Breast epithelium (tissue), 3 donors: ENCODE data around the gene IL4.

ENCODE experiments used
- POLR2A ChIP-seq: fragments of 450-650 bp; IDR thresholded peaks from one replicate; pipeline ENCODE4 v1.6.1; 2016; ENCODE audit warnings: antibody characterized with exemption, mild to moderate bottlenecking, moderate library complexity
- POLR2AphosphoS5 ChIP-seq, 3 donors: sonication (generic); formaldehyde crosslinking; IDR thresholded peaks; one replicate each; pipeline ENCODE4 v1.6.1; 2017; ENCODE audit warnings: antibody characterized with exemption in 3 of 3
- TF ChIP-seq, protein P1 (sequence below), 3 donors: fragments of 450-650 bp; IDR thresholded peaks; one replicate each; pipeline ENCODE4 v1.5.1; 2016 to 2017; ENCODE audit warnings: antibody characterized with exemption in 3 of 3, mild to moderate bottlenecking in 3 of 3, moderate library complexity in 3 of 3

DNA sequence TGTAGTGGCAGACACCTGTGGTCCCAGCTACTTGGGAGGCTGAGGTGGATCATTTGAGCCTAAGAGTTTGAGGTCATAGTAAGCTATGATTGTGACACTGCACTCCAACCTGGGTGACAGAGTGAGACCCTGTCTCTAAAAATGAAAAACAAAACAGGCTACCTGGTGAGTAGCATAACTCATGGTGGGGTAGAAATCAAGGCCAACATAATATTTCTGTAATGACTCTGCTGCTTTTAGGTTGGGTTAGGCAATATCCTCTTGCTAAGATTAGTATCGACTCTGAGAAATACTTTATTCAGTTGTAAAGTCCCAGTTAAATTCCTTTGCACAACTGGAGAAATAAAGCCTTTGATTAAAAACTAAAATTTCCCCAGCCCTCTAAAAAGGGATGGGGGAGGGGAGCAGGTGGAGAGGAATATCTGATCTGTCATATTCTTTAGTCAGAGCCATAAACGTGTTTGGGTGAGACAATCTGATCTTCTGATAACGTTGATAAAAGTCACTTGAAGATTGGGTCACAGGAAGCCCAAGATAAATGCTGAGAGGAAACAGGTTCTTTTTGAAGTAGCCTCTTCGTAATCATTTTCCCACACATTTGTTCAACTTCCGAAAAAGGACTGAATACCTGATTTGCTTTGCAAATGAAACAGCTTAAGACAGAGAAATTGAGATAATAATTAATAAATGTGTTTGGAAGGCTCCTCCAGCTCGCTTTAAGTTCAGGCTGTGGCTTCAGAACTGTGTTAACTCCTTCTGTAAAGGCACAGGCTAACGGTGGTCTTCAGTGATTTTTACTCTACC lies 14.9 kb downstream of the IL4 start:
- TF ChIP-seq, protein P1, sequence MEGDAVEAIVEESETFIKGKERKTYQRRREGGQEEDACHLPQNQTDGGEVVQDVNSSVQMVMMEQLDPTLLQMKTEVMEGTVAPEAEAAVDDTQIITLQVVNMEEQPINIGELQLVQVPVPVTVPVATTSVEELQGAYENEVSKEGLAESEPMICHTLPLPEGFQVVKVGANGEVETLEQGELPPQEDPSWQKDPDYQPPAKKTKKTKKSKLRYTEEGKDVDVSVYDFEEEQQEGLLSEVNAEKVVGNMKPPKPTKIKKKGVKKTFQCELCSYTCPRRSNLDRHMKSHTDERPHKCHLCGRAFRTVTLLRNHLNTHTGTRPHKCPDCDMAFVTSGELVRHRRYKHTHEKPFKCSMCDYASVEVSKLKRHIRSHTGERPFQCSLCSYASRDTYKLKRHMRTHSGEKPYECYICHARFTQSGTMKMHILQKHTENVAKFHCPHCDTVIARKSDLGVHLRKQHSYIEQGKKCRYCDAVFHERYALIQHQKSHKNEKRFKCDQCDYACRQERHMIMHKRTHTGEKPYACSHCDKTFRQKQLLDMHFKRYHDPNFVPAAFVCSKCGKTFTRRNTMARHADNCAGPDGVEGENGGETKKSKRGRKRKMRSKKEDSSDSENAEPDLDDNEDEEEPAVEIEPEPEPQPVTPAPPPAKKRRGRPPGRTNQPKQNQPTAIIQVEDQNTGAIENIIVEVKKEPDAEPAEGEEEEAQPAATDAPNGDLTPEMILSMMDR (IDR thresholded peaks at IDR 0.05), result no peak
- TF ChIP-seq POLR2A (no peak), POLR2AphosphoS5 (IDR thresholded peaks at IDR 0.05) (no peak)
